GM21367 (cell line): Measurements from ENCODE around the gene ZBTB43.
"Not testable (repeated sequence)": the region's sequence is repeated elsewhere in the genome, so short reads cannot be mapped to it uniquely, and the experiment has no call there.

Source experiments
- ATAC-seq: cut with Tn5 transposase; IDR thresholded peaks from one replicate; pipeline ENCODE4 v1.9.1; 2021; ENCODE audit not compliant: unreplicated experiment

The ZBTB43 gene, protein sequence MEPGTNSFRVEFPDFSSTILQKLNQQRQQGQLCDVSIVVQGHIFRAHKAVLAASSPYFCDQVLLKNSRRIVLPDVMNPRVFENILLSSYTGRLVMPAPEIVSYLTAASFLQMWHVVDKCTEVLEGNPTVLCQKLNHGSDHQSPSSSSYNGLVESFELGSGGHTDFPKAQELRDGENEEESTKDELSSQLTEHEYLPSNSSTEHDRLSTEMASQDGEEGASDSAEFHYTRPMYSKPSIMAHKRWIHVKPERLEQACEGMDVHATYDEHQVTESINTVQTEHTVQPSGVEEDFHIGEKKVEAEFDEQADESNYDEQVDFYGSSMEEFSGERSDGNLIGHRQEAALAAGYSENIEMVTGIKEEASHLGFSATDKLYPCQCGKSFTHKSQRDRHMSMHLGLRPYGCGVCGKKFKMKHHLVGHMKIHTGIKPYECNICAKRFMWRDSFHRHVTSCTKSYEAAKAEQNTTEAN

DNA sequence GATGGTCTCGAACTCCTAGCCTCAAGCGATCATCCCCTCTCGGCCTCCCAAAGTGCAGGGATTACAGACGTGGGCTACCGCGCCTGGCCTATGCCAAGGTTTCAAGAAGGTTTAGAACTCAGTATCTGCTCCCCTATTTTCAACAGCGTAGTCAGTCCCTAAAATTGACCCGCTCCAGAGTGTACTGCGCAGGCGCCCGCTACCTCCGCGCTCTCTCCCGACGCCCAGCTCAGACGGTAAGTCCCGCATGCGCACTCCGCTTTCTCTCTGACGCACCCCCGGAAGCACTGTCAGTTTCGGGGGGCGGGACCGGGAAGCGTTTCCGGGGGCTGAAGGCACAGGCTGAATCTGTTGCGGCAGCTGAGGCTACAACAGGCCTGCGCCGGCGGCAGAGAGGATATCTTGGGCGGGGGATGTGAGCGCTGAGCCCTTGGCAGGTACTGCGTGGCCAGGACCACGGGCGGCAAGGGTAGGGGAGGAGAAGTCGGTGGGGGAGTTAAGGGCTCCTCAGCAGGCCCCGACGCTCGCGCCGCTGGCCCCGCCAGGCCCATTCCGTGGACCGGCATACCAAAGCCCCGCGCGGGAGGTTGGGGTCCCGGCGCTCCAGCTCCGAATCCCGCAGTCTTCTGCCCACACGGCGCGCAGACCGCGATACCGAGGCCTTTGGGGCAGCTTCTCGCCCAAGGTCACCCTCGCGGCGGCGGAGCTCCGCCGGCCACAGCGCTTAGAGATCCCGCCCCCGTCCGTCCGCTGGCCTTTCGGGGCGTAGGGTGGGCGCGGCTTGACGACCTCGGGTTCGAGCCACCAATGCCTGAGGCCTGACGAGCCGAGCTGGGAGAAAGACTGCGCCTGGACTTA is at the start of gene ZBTB43:
TSS of gene ZBTB43 (plus strand) at position 345 of the 858 bp plus-strand sequence. CDS start 27,470 bp downstream, outside the sequence.
- ATAC-seq = peak; percentile 65

DNA sequence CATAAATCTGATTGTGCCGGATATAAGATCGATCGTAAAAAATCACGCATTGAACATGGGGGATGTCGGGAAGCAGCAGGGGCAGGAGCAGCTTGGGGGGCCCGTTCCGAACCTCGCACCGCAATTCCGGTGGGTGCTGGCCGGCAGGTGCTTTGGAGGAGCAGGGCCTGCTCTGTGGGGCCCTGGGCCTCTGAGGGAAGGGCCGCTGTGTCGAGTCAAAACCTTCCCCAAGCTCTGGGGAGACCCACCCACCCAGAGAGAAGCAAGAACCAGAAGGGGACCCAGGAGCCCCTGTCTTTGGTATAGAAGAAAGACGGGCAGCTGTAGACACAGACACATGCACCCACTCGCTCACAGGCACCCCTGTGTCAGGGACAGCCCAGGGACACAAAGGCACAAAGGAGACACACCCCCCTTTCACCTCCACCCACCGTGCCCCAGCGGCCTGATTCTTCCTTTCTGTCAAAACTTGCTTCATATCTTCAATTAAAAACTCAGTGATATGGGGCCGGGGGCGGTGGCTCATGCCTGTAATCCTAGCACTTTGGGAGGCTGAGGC is 49.4 kb upstream of the ZBTB43 start:
- ATAC-seq = no peak

DNA sequence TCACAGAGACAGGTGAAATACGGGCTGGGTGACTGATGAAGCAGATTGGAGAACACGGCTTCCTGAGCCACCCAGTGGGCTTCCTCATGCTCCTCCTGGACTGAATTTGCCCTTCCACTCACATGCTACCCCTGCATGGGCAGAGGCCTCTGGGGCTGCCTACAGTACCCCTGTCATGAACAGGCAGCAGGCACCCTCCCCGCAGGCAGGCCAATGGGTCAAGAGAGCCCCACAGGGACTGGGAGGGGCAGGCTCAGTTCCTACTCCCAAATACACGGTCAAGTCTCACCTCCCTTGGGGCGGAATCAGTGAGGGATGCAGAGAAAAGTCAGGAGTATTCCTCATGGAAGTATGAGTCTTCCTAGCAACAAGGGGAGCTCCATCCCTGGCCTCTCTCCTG is 48.6 kb upstream of the ZBTB43 start:
- no peak for ATAC-seq

DNA sequence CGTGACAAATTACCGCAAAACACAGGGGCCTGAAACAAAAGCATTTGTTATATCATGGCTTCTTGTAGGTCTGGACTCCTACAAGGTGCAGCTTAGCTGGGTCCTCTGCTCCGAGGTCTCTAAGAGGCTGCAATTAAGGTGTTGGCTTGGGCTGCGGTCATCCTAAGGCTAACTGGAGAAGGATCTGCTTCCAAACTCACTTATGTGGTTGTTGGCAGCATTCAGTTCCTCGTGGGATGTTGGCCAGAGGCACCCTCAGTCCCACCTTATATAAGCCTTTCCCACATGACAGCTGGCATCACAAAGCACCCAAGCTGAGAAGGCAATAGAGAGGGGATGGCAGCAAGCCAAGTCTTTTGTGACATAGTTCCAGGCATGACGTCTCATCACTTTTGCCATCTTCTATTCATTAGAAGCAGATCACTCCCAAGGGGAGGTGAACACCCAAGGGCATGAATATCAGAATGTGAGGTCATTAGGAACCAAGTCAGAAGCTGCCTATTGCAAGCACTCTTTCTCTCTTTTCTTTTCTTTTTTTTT is 47.9 kb upstream of the ZBTB43 start:
- no peak for ATAC-seq

DNA sequence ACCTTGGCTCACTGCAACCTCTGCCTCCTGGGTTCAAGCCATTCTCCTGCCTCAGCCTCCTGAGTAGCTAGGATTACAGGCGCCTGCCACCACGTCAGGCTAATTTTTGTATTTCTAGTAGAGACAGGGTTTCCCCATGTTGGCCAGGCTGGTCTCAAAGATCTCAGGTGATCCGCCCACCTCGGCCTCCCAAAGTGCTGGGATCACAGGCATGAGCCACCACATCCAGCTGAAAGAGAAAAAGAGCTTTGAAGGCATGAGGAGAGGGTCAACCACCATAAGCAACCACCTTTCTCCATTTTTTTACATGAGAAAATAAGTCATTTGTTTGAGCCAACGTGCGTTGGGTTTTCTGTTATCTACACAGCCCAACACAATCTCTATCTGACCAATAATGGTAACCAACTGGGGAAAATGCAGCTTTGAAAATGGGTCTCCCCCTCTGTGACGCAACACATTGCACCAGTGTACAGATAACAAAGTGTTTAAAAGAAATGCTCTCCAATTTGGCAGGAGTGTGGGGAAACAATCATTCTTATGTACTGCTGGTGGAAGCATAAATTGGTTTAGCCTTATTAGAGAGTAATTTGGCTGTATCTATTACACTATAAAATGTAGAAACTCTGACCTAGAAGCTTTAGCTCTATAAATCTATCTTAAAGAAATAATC is 45.8 kb upstream of the ZBTB43 start:
- no peak for ATAC-seq

GRCh38 chr9:126761274-126761673 is 43.6 kb upstream of the ZBTB43 start:
- no peak for ATAC-seq

DNA sequence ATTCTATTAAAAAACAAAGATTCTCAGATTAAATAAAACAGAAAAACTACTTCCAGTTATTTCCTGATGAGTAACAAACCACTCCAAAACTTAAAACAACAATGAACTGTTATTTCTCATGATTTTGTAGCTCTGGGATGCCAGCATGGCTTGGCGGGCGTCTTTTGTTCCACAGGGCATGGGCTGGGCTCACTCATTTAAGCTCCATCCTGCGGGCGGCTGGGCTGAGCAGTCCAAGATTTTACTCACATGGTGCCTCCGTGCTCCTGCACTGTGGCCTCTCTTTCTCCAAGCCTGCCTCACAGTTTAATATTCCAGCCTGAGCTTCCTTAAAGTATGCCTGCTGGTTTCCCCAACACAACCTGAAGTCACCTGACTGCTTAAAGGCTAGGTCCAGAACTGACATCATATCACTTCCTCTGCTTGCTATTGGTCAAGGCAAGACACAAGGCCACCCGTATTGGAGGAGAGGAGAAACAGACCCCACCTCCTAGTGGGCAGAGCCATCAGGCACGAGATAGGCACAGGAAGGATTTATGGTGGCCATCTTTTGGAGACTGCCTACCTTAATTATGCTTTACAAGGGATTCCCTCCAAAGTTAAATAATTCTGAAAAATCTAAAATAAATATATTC is 41.6 kb upstream of the ZBTB43 start:
- no peak for ATAC-seq

- no peak for ATAC-seq
Observed at GRCh38 chr9:126773004-126773607, 31.7 kb upstream of the ZBTB43 start.

GRCh38 chr9:126775926-126776325 is 28.9 kb upstream of the ZBTB43 start:
- no peak for ATAC-seq

GRCh38 chr9:126777733-126778132 is 27.1 kb upstream of the ZBTB43 start:
- ATAC-seq = no peak

GRCh38 chr9:126778141-126778540 is 26.7 kb upstream of the ZBTB43 start:
- ATAC-seq = no peak

- ATAC-seq = not testable (repeated sequence)
Observed at GRCh38 chr9:126778696-126779095, 26.1 kb upstream of the ZBTB43 start.

- ATAC-seq = no peak
Observed at GRCh38 chr9:126781186-126782052, 23.4 kb upstream of the ZBTB43 start.

GRCh38 chr9:126782053-126782388 is 22.8 kb upstream of the ZBTB43 start:
- no peak for ATAC-seq

GRCh38 chr9:126783949-126784348 is 20.9 kb upstream of the ZBTB43 start:
- no peak for ATAC-seq

DNA sequence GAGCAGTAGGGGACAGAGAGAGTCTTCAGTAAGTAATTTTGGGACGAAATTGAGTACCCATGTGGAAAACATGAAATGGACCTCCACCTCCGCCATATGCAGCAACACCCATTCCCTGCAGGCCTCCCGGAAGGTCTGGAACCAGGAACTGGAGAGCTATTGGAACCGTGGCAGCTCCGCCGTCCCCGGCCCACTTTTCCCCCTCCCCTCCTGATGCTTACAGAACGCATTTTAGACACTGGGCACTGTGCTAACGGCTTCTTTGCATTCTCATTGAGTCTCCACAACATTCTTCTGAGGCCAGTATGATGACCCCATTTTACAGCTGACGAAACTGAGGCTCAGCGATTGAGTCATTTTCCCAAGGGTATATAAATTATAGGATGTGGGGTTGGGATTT is 20.4 kb upstream of the ZBTB43 start:
- ATAC-seq = no peak

- not testable (repeated sequence) for ATAC-seq
Observed at GRCh38 chr9:126784841-126785240, 20.0 kb upstream of the ZBTB43 start.

- ATAC-seq = no peak
Observed at GRCh38 chr9:126788046-126788445, 16.8 kb upstream of the ZBTB43 start.
